Measurements from ENCODE around the gene NPHS2.

DNA sequence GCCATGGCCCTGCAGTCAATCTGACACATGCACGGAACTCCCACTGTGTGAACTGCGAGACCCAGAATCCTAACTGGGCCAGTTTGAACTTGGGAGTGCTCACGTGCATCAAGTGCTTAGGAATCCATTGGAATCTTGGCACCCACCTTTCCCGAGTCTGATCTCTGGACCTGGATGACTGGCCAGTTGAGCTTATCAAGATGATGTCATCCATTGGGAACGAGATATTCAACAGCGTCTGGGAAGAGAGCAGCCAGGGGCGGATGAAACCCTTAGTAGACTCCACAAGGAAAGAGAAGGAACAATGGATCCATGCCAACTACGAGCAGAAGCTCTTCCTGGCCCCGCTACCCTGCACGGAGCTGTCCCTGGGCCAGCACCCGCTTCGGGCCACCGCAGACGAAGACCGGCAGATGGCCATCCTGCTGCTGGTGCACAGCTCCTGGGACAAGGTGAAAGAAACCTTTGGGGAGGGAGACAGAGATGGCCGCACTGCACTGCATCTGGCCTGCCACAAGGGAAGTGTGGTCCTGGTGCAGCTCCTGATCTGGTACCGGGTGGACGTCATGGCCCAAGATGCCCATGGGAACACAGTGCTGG, 12.8 kb upstream of the NPHS2 start:
- TF ChIP-seq POLR2A (IDR thresholded peaks at IDR 0.05) (no peak), CTCF (IDR thresholded peaks at IDR 0.05) (no peak)

Measured in stomach (tissue), 4 donors.